Inflammatory macrophage treated with lipopolysaccharide for 1 hour (primary cell): ENCODE measurements around the gene MFAP2.
A peak's percentile ranks its signal among the peaks of the same experiment; 100 is the strongest.

Experiments
- DNase-seq, 2 donors: peaks; one replicate each; pipeline ENCODE4 v3.0.0-alpha.2; 2020 to 2022

MFAP2 gene

GRCh38 chr1:16980473-16981268 lies at the start of gene MFAP2:
Gene MFAP2, minus strand, starts transcription at chr1:16980620. Its CDS starts 2,347 bp downstream, at chr1:16978273.
- DNase-seq = no peak

- DNase-seq = no peak
These were observed 49.8 kb upstream of the MFAP2 start for GRCh38 chr1:17030206-17030605.

DNA sequence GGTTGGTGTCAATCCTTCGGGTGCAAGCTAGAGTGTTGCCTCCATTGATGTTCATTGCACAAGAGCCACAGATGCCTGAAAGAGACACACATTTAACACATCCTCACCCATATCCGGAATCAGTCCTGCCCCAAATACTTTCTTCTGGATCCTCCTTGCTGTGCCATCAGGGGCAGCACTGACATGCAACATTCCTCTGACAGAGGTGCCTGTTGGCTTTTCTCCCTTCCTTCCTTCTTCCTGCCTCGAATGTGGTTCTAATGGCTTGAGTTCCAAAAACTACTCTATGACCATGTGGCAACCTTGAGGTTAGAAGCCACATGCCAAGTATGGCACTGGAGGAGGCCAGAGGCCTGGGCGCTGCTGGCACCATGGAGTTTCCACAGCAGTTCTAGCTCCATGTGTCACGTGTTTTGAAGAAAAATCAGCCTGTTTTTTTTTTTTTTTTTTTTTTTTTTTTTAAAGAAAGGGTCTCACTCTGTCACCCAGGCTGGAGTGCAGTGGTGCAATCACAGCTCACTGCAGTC lies 48.3 kb upstream of the MFAP2 start:
- no peak for DNase-seq

DNA sequence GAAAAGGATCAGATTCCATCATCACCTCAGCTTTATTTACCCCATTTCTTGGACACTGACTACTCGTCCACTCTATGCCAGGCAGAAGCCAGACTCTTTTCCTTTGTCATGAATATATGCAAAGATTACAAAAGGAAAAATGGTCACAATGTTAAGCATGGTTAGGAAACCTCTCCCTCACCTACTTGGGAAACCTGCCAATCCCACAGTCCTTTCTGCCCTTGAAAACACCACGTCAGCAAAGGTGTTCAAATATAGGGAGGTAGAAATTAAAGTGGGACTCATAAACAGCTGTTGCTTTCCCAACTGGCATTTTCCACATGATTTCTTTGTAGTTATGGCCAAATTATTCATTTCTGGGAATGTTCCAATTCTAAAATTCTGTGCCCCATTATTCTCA lies 47.5 kb upstream of the MFAP2 start:
- DNase-seq = no peak

DNA sequence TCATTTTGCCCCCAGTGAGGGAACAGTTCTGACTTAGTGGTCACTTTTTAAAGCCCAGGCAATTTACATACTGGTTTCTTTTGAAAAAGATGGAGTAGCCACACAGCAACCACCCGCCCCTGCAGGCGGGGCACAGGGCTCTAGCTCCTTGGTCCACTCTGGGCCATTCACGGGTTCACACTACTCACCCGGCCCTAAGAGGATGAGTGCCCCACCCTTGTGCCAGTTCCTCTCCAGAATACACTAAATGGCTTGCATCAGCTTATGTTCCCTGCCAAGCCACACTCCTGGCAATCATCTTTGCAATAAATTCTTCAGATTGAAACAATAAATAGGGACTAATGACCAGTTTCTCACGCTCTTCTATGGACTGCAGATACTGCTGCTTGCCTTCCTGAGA lies 47.0 kb upstream of the MFAP2 start:
- DNase-seq = peak; percentile 31 to 56

DNA sequence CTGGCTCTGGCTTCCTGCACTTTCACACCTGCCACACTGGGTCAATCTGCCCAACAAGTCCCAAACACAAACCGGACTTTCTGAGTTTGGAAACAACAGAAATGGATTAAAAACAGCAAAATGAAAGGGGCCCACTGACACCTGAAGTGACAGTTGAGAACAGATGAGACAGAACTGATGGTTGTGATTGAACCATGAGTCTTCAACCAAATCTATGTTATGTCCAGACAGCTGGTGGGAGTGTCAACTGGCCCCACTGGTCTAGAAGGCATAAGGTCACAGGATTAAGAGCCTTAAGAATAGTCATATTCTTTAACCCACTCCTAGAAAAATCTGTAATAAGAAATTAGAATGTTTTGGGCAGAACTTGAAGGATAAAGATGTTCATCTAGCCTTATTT lies 44.3 kb upstream of the MFAP2 start:
- DNase-seq = no peak

DNA sequence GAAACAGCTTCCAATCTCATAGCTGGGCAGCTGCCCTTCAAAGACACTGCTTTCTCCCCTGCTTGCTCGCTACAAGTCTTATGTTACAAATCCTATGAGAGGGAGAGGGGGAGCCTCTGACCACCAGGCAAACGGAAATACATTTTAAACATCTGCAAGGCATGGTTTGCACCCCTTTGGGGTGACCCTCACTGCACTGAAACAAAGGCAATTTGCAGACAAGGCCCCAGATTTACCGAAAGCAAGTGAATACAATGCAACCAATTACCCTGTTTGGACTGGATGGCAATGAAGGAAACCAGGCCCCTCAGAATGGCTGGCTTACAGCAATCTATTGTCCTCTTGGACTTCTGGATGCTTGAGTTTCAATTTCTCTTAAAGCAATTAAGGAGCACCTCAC lies 43.2 kb upstream of the MFAP2 start:
- DNase-seq = no peak

DNA sequence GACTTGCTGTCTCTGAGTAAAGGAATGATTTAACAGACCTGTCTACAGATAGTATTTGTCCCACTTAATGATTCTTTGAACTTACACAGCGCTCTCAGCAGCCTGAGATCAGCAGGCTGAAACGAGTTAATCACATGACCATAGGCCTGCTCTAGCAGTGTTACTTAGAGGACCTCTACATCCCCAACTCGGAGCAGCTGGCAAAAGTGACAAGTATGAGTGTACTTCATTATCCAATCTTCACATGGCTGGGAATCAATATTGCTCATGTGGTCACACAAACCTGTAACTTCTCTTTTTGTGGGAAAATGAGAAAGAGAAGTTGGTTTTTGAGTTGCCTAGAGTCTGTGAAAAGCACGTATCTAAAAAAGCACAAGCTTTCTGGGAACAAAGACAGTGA lies 42.7 kb upstream of the MFAP2 start:
- peak; percentile 49 to 65 for DNase-seq

DNA sequence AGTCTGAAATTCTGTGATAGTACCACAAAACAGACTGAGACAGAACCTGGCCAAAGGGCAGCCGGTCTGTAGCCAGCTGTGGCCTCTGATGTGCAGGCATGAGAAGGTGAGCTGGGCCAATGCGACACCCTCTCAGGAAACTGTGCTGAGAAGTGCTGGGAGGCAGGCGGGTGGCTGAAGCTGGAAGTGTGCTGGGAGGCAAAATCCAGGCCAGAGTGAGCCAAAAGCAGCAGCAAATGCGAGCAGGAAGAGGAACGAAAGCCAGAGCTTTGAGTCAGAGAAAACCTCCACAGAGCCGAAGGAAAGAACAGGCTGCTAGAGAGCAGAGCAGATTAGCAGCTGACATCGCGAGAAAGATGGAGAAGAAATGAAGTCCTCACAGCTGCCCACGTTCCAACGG lies 41.5 kb upstream of the MFAP2 start:
- no peak for DNase-seq

- no peak for DNase-seq
These were observed 40.1 kb upstream of the MFAP2 start for GRCh38 chr1:17020502-17020901.

- no peak for DNase-seq
These were observed 38.4 kb upstream of the MFAP2 start for GRCh38 chr1:17018849-17019248.

DNA sequence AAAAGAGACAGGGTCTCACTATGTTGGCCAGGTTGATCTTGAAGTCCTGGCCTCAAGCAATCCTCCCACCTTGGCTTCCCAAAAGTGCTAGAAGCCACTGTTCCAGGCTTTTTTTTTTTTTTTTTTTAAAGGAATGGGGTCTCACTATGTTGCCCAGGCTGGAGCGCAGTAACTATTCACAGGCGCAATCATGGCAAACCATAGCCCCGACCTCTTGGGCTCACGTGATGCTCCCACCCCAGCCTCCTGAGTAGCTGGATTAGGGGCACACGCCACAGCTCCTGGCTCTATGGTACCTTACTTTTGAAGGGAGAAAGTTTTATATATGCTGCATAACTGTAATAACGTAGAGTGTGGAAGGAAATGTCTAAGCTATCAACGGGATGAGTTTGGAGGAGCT lies 37.0 kb upstream of the MFAP2 start:
- DNase-seq = no peak

- no peak for DNase-seq
These were observed 35.9 kb upstream of the MFAP2 start for GRCh38 chr1:17016317-17016661.

GRCh38 chr1:17014671-17015567 lies 34.5 kb upstream of the MFAP2 start:
- DNase-seq = no peak

GRCh38 chr1:17013491-17014320 lies 33.3 kb upstream of the MFAP2 start:
- peak; percentile 83 to 93 for DNase-seq

DNA sequence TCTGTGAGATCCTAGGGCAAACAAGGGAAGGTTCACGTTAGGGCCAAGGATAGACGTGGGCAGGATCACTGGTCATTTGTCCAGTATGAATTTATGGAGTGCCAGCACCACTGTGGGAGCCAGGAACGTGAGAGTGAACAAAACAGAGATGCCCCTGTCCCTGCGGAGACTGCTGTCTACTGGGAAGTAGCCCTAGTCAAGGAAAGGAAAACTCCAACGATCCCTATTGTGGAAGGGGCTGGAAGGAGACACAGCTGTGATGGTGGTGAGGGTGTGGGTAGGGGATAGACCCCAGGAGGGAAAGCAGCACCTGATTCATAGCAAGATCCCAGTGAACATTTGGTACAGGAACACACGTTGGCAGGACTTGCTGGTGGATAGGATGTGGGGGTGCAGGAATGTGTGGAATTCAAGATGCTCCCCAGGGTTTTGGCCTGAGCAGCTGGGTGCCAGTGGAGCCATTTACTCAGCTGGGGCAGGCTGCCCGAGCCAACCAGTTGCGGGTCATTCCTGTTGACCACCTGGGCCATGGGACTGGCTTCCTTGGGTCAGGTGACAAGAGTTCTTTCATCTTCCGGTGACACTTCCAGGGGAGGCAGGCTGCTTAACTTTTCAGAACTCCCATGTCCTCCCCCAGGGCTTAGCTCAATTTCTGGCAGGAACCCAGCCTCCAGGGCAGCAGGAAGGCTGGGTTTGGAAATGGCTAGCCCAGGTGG lies 32.5 kb upstream of the MFAP2 start:
- DNase-seq = no peak

DNA sequence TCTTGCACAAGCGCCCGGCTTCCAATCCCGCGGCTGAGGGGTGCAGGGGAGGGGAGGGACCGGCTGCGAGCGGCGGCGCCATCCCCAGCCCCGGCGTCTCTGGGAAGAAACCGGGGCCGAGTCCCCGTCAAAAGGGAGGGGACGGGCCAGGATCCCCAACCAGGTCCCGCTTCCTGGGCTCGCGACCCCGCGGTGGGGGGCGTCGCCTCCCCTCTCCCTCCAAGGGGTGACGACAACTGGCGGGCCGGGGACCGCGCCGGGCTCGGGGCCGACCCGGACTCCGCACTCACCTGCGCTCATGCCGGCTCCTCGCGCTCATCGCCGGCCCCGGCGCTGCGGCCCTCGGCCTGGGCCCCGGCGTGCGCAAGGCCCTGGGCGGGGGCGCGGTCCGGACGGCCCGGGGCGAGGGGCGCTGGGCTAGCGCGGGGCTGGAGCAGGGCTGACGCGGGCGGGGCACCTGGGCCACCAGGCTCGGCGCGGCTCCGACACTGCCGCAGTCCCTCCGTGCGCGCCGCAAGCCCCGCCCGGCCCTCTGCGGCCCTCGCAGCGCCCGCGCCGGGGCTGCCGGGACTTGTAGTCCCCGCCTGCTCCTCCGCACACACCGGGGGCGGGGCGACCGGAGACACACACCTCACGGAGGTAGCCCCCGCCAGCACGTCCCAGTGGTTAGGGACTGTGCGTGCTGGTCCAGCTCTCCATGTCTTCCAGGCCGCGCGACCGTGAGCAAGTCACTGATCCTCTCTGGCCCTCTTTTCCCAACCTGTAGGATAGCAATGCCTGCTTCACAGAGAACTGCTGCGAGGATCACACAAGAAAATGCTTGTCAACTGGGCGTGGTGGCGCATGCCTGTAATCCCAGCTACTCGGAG lies 31.3 kb upstream of the MFAP2 start, which contains the start of gene ATP13A2:
Gene ATP13A2 (minus strand): TSS at position 490 of the 869 bp plus-strand sequence. CDS start 190 bp downstream, at position 300.
- DNase-seq = peak; percentile 57 to 68

DNA sequence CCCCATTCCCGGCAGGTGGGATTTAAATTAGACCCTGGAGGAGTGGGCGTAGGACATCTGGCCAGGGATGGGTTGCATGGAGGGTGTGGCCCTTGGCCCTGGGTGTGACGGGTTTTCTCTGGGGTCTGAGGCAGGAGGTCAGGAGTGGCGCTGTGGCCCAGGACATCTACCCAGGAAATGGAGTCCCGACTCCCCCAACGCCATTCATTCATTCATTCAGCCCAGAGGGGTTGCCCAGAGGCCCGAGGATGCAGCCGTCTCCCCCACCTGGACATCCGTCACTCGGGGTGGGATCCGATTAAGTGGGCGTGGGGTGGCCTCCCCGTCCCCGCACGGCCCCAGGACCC lies 30.6 kb upstream of the MFAP2 start:
- DNase-seq = no peak

DNA sequence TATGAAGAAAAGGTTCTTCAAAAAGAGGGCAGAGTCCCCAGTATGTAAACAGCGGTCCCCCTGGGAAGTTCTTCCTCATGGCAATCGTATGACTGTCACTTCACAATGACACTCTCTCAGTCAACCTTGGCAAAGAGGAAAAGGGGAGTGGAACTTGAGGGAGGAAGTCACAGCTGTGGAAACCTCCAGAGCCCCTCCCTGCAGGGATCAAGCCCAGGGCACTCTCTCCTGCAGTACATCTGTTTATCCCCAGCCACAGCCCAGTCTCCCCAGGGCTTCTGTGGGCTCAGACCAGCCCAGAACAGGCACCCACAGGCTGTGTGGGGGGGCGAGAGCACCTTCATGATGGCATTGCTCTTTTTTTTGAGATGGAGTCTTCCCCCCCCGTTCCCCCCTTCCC lies 29.3 kb upstream of the MFAP2 start:
- DNase-seq = peak; percentile 67 to 72

DNA sequence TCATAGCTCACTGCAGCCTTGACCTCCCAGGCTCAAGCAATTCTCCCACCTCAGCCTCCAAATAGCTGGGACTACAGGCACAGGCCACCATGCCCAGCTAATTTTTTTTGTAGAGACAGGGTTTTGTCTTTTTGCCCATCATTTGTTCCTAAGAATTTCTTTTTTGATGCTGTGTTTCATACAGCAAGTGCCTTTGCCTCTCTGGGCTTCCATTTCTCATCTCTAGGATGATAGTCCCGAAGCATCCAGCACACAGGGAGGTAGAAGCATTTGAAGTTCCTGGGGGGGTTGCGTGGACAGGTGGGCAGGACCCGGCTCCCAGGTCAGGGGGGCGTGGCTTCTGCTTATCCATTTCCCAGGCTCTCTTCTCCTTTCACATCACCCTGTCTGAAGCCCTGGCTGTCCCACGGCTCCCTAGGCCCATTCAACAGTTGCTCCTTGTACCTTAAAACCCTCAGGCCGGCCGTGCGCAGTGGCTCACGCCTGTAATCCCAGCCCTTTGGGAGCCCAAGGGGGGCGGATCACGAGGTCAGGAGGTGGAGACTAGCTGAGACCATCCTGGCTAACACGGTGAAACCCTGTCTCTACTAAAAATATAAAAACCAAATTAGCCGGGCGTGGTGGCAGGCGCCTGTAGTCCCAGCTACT lies 27.9 kb upstream of the MFAP2 start:
- DNase-seq = no peak

GRCh38 chr1:17007121-17007520 lies 26.7 kb upstream of the MFAP2 start:
- no peak for DNase-seq
